ENCODE results near the gene DCP2.

DCP2 gene

GRCh38 chr5:112996830-112997374 is 20.3 kb downstream of the DCP2 start:
- Histone ChIP-seq H3K79me2 (ENCODE audit: insufficient read depth, low read length) (peaks cover 30% of the 10 kb centered on the region), H3K9ac (ENCODE audit: low read length) (no peak overlapping the region), H2AFZ (ENCODE audit: low read depth, low read length, severe bottlenecking) (no peak overlapping the region), H3K4me3 (ENCODE audit: insufficient read depth, low read length, poor library complexity, severe bottlenecking) (no peak overlapping the region), H3K9me3 (ENCODE audit: insufficient read depth, low read length) (no peaks in the 10 kb centered on the region), H3K4me2 (ENCODE audit: low read depth, low read length, poor library complexity, severe bottlenecking) (no peak overlapping the region), H3K27ac (ENCODE audit: low read depth, low read length) (no peak overlapping the region), H4K20me1 (ENCODE audit: low read depth, low read length) (peaks cover 5% of the 10 kb centered on the region), H3K27me3 (ENCODE audit: low read length) (no peaks in the 10 kb centered on the region), H3K9me2 (replicated peaks; ENCODE audit: insufficient read depth, low read length) (no peaks in the 10 kb centered on the region), H3K36me3 (ENCODE audit: low read length) (peaks cover 45% of the 10 kb centered on the region), H3F3A (ENCODE audit: insufficient read depth) (peaks cover 25% of the 10 kb centered on the region)
- TF ChIP-seq EZH2phosphoT487 (conservative IDR thresholded peaks at IDR 0.05; ENCODE audit: low read length) (no peak), CTCF (IDR thresholded peaks at IDR 0.05; ENCODE audit: insufficient read depth, low read length, poor library complexity, severe bottlenecking) (no peak)

- Histone ChIP-seq H3K4me2 (ENCODE audit: low read depth, low read length, poor library complexity, severe bottlenecking) (no peak overlapping the region), H3K36me3 (ENCODE audit: low read length) (peaks cover 49% of the 10 kb centered on the region), H3K79me2 (ENCODE audit: insufficient read depth, low read length) (peaks cover 31% of the 10 kb centered on the region), H3K27ac (ENCODE audit: low read depth, low read length) (no peak overlapping the region), H3K27me3 (ENCODE audit: low read length) (no peaks in the 10 kb centered on the region), H2AFZ (ENCODE audit: low read depth, low read length, severe bottlenecking) (no peak overlapping the region), H4K20me1 (ENCODE audit: low read depth, low read length) (peaks cover 5% of the 10 kb centered on the region), H3F3A (ENCODE audit: insufficient read depth) (peaks cover 17% of the 10 kb centered on the region), H3K4me3 (ENCODE audit: insufficient read depth, low read length, poor library complexity, severe bottlenecking) (no peak overlapping the region), H3K9ac (ENCODE audit: low read length) (no peak overlapping the region), H3K9me3 (ENCODE audit: insufficient read depth, low read length) (no peaks in the 10 kb centered on the region), H3K9me2 (replicated peaks; ENCODE audit: insufficient read depth, low read length) (no peaks in the 10 kb centered on the region)
- no peak for TF ChIP-seq CTCF (IDR thresholded peaks at IDR 0.05; ENCODE audit: insufficient read depth, low read length, poor library complexity, severe bottlenecking)
- no peak for TF ChIP-seq EZH2phosphoT487 (conservative IDR thresholded peaks at IDR 0.05; ENCODE audit: low read length)
Measured at GRCh38 chr5:112998296-112998695, 21.7 kb downstream of the DCP2 start.

GRCh38 chr5:113000466-113000865 is 23.9 kb downstream of the DCP2 start:
- no peaks in the 10 kb centered on the region for H3K9me2 ChIP-seq (replicated peaks; ENCODE audit: insufficient read depth, low read length)
- H3K79me2 ChIP-seq (ENCODE audit: insufficient read depth, low read length), result peaks cover 31% of the 10 kb centered on the region
- peaks cover 5% of the 10 kb centered on the region for H4K20me1 ChIP-seq (ENCODE audit: low read depth, low read length)
- H3K27ac ChIP-seq (ENCODE audit: low read depth, low read length), result no peak overlapping the region
- no peak for TF ChIP-seq CTCF (IDR thresholded peaks at IDR 0.05; ENCODE audit: insufficient read depth, low read length, poor library complexity, severe bottlenecking)
- TF ChIP-seq EZH2phosphoT487 (conservative IDR thresholded peaks at IDR 0.05; ENCODE audit: low read length), result no peak
- H3K9ac ChIP-seq (ENCODE audit: low read length), result no peak overlapping the region
- no peak overlapping the region for H2AFZ ChIP-seq (ENCODE audit: low read depth, low read length, severe bottlenecking)
- peaks cover 59% of the 10 kb centered on the region for H3K36me3 ChIP-seq (ENCODE audit: low read length)
- H3K4me3 ChIP-seq (ENCODE audit: insufficient read depth, low read length, poor library complexity, severe bottlenecking), result no peak overlapping the region
- no peaks in the 10 kb centered on the region for H3K27me3 ChIP-seq (ENCODE audit: low read length)
- no peak overlapping the region for H3K4me2 ChIP-seq (ENCODE audit: low read depth, low read length, poor library complexity, severe bottlenecking)
- no peaks in the 10 kb centered on the region for H3K9me3 ChIP-seq (ENCODE audit: insufficient read depth, low read length)
- H3F3A ChIP-seq (ENCODE audit: insufficient read depth), result peaks cover 7% of the 10 kb centered on the region

Measured in SU-DHL-6 (cell line).